ENCODE data around the gene NPRL2. TPM values are rescaled to one million over a fixed set of nuclear protein-coding genes. Genes with fewer than 3 reads are reported as not detected.

Gene NPRL2
- total and polyA plus RNA-seq, 2 of the 8 experiments (the other 6 are each of a cell fraction or from before 2014, with no cell fraction given) = 28.4 to 51.4 TPM

GRCh38 chr3:50326182-50326541 is 24.4 kb downstream of the NPRL2 start:
- Histone ChIP-seq H3K36me3 (ENCODE audit: control insufficient read depth in 2 of 4, insufficient read depth in 4 of 4, low read length in 3 of 4) (peaks cover 9 to 23% (median 15%) of the 10 kb centered on the region in 4 experiments; a peak in 7 of 8 replicates), H3K27ac (ENCODE audit: low read depth, low read length) (no peak overlapping the region)

More at GRCh38 chr3:50326182-50326541, 24.4 kb downstream of the NPRL2 start:
- no peak overlapping the region for H2AFZ ChIP-seq (ENCODE audit: low read length)
- no peak overlapping the region for H4K8ac ChIP-seq (ENCODE audit: extremely low read depth, insufficient read depth, low read length)
- no peak overlapping the region for H2BK120ac ChIP-seq (replicated peaks; ENCODE audit: low read depth, low read length)
- peaks cover 2 to 6% of the 10 kb centered on the region in 2 experiments for H4K20me1 ChIP-seq (replicated peaks in 1 of 2; ENCODE audit: control insufficient read depth in 1 of 2, insufficient read depth in 2 of 2, low read length in 2 of 2)
- FAIRE-seq (no peak), DNase-seq (ENCODE audit: low read depth in 1 of 2, low spot score in 2 of 2) (no peak)
- no peak overlapping the region for H3K56ac ChIP-seq (replicated peaks; ENCODE audit: insufficient read length, low read depth, low read length)
- ChIA-PET POLR2A (ENCODE audit: partially characterized antibody) (interaction anchor here (0.8 to 3.8 kb wide), 3 partner anchors 14 to 302 kb away, joined by 3 to 15 read pairs (median 4); partner anchors contain the start of genes HYAL1 and RASSF1), CTCF (ENCODE audit: partially characterized antibody) (interaction anchor here (0.5 to 7.5 kb wide), 6 partner anchors 11 to 266 kb away, joined by 3 to 75 read pairs (median 4); partner anchors contain the start of gene LSMEM2)
- H3K14ac ChIP-seq (ENCODE audit: insufficient read length) = no peak overlapping the region
- no peak overlapping the region for H2BK15ac ChIP-seq (ENCODE audit: low read length)
- no peak overlapping the region for H3K18ac ChIP-seq (ENCODE audit: extremely low read depth, low read length)
- no peak overlapping the region for H4K5ac ChIP-seq (ENCODE audit: insufficient read length, low read depth, low read length)
- no peaks in the 10 kb centered on the region for H3K27me3 ChIP-seq (replicated peaks in 1 of 4; ENCODE audit: control insufficient read depth in 3 of 4, extremely low read depth in 1 of 4, insufficient read depth in 3 of 4, low read length in 3 of 4)
- no peak overlapping the region for H3K9ac ChIP-seq (replicated peaks in 1 of 4; ENCODE audit: extremely low read depth in 1 of 4, low read depth in 3 of 4, low read length in 3 of 4)
- no peak overlapping the region for H3K4me2 ChIP-seq (ENCODE audit: insufficient read depth in 1 of 2, low read depth in 2 of 2, low read length in 2 of 2)
- peaks cover 0 to 11% of the 10 kb centered on the region in 2 experiments; a peak in 2 of 4 replicates for H3K79me2 ChIP-seq (ENCODE audit: control insufficient read depth in 1 of 2, insufficient read depth in 2 of 2, low read length in 2 of 2)
- no peak overlapping the region for H2AK5ac ChIP-seq (ENCODE audit: low read depth, low read length)
- no peak overlapping the region for H2BK5ac ChIP-seq (ENCODE audit: low read depth, low read length)
- WGBS, 2 experiments (ENCODE audit: extremely low coverage in 1 of 2, insufficient coverage in 1 of 2, insufficient read length in 1 of 2, insufficient replicate concordance in 2 of 2, low coverage in 1 of 2, low lambda C conversion rate in 2 of 2, missing lambda C conversion rate in 1 of 2) = 80% methylated on average over 8 of the region's 8 CpGs; no CpG with 5 or more reads in 1 of the 2 experiments
- no peak overlapping the region for H2BK12ac ChIP-seq (ENCODE audit: low read depth, low read length)
- no peak for TF ChIP-seq TCF12 (IDR thresholded peaks at IDR 0.05; ENCODE audit: low read depth, low read length)
- no peak for TF ChIP-seq CTBP2 (IDR thresholded peaks at IDR 0.05; ENCODE audit: borderline replicate concordance, insufficient read depth, insufficient read length, low read length)
- TF ChIP-seq ATF2 (IDR thresholded peaks at IDR 0.05; ENCODE audit: low read length) = no peak
- TF ChIP-seq USF2 (IDR thresholded peaks at IDR 0.05; ENCODE audit: low read length) = no peak
- TF ChIP-seq TAF7 (optimal IDR thresholded peaks at IDR 0.05; ENCODE audit: borderline replicate concordance, low read depth, low read length) = no peak
- TF ChIP-seq E2F6 (IDR thresholded peaks at IDR 0.05) = no peak
- no peak for TF ChIP-seq SUZ12 (IDR thresholded peaks at IDR 0.05; ENCODE audit: low read length)
- H3K23ac ChIP-seq (ENCODE audit: insufficient read length) = no peak overlapping the region
- no peak overlapping the region for H4K91ac ChIP-seq (replicated peaks; ENCODE audit: insufficient read length, low read length)
- H2BK20ac ChIP-seq (ENCODE audit: low read length) = no peak overlapping the region
- H3K79me1 ChIP-seq (ENCODE audit: low read depth, low read length) = peaks cover 5% of the 10 kb centered on the region; the same call in 1 of the 2 replicates
- no peak overlapping the region for H3K4ac ChIP-seq (replicated peaks; ENCODE audit: insufficient read length, low read depth, low read length)
- H3K4me3 ChIP-seq (ENCODE audit: extremely low read depth in 1 of 4, insufficient read depth in 2 of 4, low read depth in 3 of 4, low read length in 4 of 4) = no peak overlapping the region
- H3K23me2 ChIP-seq (ENCODE audit: low read depth, low read length) = peaks cover 21% of the 10 kb centered on the region; the same call in 1 of the 2 replicates
- H3K9me3 ChIP-seq (ENCODE audit: insufficient read depth in 2 of 2, low read depth in 1 of 2, low read length in 1 of 2) = no peaks in the 10 kb centered on the region
- peaks cover 0 to 29% (median 14%) of the 10 kb centered on the region in 4 experiments; a peak in 6 of 7 replicates for H3K4me1 ChIP-seq (replicated peaks in 1 of 4; ENCODE audit: control insufficient read depth in 3 of 4, insufficient read depth in 4 of 4, low read length in 3 of 4)

All from H1 (cell line).